CD14-positive monocyte (primary cell): ENCODE results near the gene SEC16A. TPM values are rescaled to one million over a fixed set of nuclear protein-coding genes. Genes with fewer than 3 reads are reported as not detected.

Experiments
- DNase-seq, 3 donors: peaks; one replicate each; pipeline ENCODE4 v3.0.0-alpha.2; 2011 to 2022
- H2AFZ ChIP-seq: 2 replicates; pipeline ENCODE4 v1.6.0; 2012; ENCODE audit warnings: mild to moderate bottlenecking, low read depth, low read length, inconsistent platforms; ENCODE audit not compliant: insufficient read depth, poor library complexity, severe bottlenecking
- H3K27ac ChIP-seq, 2 donors: 1 replicate in 1 of 2; 2 replicates in 1 of 2; pipeline ENCODE4 v1.5.1; 2012 to 2013; ENCODE audit warnings: low read length in 2 of 2, control low read depth in 1 of 2, inconsistent platforms in 1 of 2, low read depth in 1 of 2, mild to moderate bottlenecking in 1 of 2
- H3K27me3 ChIP-seq, 2 donors: one replicate each; pipeline versions ENCODE4 v1.6.0 to v1.6.1; 2011 to 2013; ENCODE audit warnings: low read length in 2 of 2; ENCODE audit not compliant: control insufficient read depth in 2 of 2, insufficient read depth in 2 of 2
- H3K36me3 ChIP-seq, 2 donors: replicated peaks in 1 of 2; 1 replicate in 1 of 2; 2 replicates in 1 of 2; pipeline versions ENCODE4 v1.5.1 to v1.6.1; 2012 to 2013; ENCODE audit warnings: low read length in 2 of 2, control low read depth in 1 of 2, inconsistent platforms in 1 of 2, mild to moderate bottlenecking in 1 of 2; ENCODE audit not compliant: insufficient read depth in 2 of 2, control insufficient read depth in 1 of 2
- H3K4me1 ChIP-seq, 2 donors: 1 replicate in 1 of 2; 2 replicates in 1 of 2; pipeline versions ENCODE4 v1.5.1 to v1.6.1; 2012 to 2013; ENCODE audit warnings: low read length in 2 of 2, control low read depth in 1 of 2, inconsistent platforms in 1 of 2, mild to moderate bottlenecking in 1 of 2, moderate library complexity in 1 of 2; ENCODE audit not compliant: insufficient read depth in 2 of 2, control insufficient read depth in 1 of 2
- H3K4me2 ChIP-seq: replicated peaks from 2 replicates; pipeline ENCODE3; 2012; ENCODE audit warnings: low read length, moderate library complexity, mild to moderate bottlenecking; ENCODE audit not compliant: poor library complexity, severe bottlenecking; ENCODE audit errors: extremely low read depth
- H3K4me3 ChIP-seq, 3 experiments: fragments of 200-600 bp in 1 of 3; sonication (generic) in 1 of 3; replicated peaks in 1 of 3; 1 replicate in 2 of 3; 2 replicates in 1 of 3; pipeline ENCODE4 v1.5.1; 2011 to 2013; ENCODE audit warnings: low read length in 3 of 3, mild to moderate bottlenecking in 3 of 3, control low read depth in 2 of 3, low read depth in 2 of 3, inconsistent platforms in 1 of 3, moderate library complexity in 1 of 3
- H3K79me2 ChIP-seq: 2 replicates; pipeline ENCODE4 v1.6.0; 2012; ENCODE audit warnings: mild to moderate bottlenecking, control low read depth, inconsistent platforms, low read length, moderate library complexity; ENCODE audit not compliant: insufficient read depth
- H3K9ac ChIP-seq: 2 replicates; pipeline ENCODE4 v1.6.0; 2017; ENCODE audit warnings: low read length, mild to moderate bottlenecking; ENCODE audit not compliant: insufficient read depth, poor library complexity, severe bottlenecking
- H3K9me3 ChIP-seq, 2 donors: replicated peaks in 1 of 2; 1 replicate in 1 of 2; 2 replicates in 1 of 2; pipeline versions ENCODE4 v1.5.1 to v1.6.1; 2012 to 2013; ENCODE audit warnings: low read length in 2 of 2, control low read depth in 1 of 2; ENCODE audit not compliant: control insufficient read depth in 1 of 2, insufficient read depth in 1 of 2
- H4K20me1 ChIP-seq: 2 replicates; pipeline ENCODE4 v1.6.0; 2012; ENCODE audit warnings: mild to moderate bottlenecking, low read length, control low read depth, moderate library complexity; ENCODE audit not compliant: insufficient read depth
- H3K27ac Mint-ChIP-seq, 7 donors: one replicate each; pipeline ENCODE4 v1.8.0; 2020; ENCODE audit warnings: mild to moderate bottlenecking in 7 of 7, mixed read lengths in 7 of 7, moderate library complexity in 6 of 7, inconsistent platforms in 2 of 7
- H3K27me3 Mint-ChIP-seq, 3 donors: one replicate each; pipeline ENCODE4 v1.8.0; 2021 to 2022; ENCODE audit warnings: low read depth in 3 of 3, mild to moderate bottlenecking in 3 of 3, mixed read lengths in 3 of 3, moderate library complexity in 3 of 3, inconsistent platforms in 1 of 3
- H3K36me3 Mint-ChIP-seq, 2 donors: one replicate each; pipeline ENCODE4 v1.8.0; 2020; ENCODE audit warnings: mixed read lengths in 2 of 2, inconsistent platforms in 1 of 2, mild to moderate bottlenecking in 1 of 2
- H3K4me1 Mint-ChIP-seq: one replicate; pipeline ENCODE4 v1.8.0; 2020; ENCODE audit warnings: mild to moderate bottlenecking, mixed read lengths
- H3K4me3 Mint-ChIP-seq, 2 donors: one replicate each; pipeline ENCODE4 v1.8.0; 2020; ENCODE audit warnings: mild to moderate bottlenecking in 2 of 2, mixed read lengths in 2 of 2, moderate library complexity in 1 of 2
- H3K9me3 Mint-ChIP-seq, 7 donors: one replicate each; pipeline ENCODE4 v1.8.0; 2020 to 2022; ENCODE audit warnings: mixed read lengths in 7 of 7, mild to moderate bottlenecking in 6 of 7, moderate library complexity in 6 of 7, inconsistent platforms in 2 of 7
- WGBS: methylation state at CpG from one replicate; pipeline ENCODE4 v1.1.5; 2013; ENCODE audit warnings: missing lambda C conversion rate; ENCODE audit not compliant: insufficient coverage; 5-methylcytosine and 5-hydroxymethylcytosine counted together
- intact Hi-C, 2 donors: fragments of 100-400 bp; cut with micrococcal nuclease; formaldehyde crosslinking; loops; one replicate each; pipeline versions ENCODE4 v1.15.0 to v1.15.1; 2023
- polyA plus RNA-seq, 3 donors: library from polyadenylated mRNA; depleted of rRNA in 1 of 3; unstranded in 2 of 3; stranded (reverse) in 1 of 3; fragments of 300-500 nt in 2 of 3; fragments of >200 nt in 1 of 3; fragmentation: Illumina TruSeq in 2 of 3; gene quantifications; 1 replicate in 2 of 3; 2 replicates in 1 of 3; pipeline ENCODE4 v1.2.3, GENCODE V29; 2012 to 2021
- TF ChIP-seq, protein P1 (sequence below): fragments of 200-600 bp; IDR thresholded peaks from one replicate; pipeline ENCODE4 v1.8.0; 2022; ENCODE audit warnings: antibody characterized with exemption, mild to moderate bottlenecking

The SEC16A gene
- polyA plus RNA-seq, 3 donors, result 11.1 to 36.8 (median 19.1) TPM

DNA sequence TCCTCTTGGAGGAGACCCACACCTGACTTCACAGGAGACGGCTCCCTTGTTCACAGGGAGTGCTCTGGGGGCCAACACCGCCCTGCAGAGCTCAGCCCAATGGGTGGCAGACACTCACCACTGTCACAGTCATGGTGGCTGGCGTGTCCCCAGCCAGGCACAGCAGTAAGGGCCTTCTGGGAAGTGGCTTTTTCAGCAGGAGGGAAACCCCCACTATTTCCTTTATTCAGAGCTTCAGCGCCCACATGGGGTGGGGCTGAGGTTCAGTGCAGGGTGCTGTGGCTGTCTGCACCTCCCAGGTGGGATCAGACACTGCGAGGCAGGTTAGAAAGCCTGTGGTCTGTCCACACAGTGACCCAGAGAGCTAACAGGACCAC is 79.3 kb downstream of the SEC16A start:
- no peak overlapping the region for H3K9ac ChIP-seq
- peaks cover 43 to 55% of the 10 kb centered on the region in 2 donors for H3K36me3 ChIP-seq
- no peak overlapping the region for H3K4me2 ChIP-seq
- 89% methylated on average over 3 of the region's 5 CpGs for WGBS
- peaks cover 11% of the 10 kb centered on the region for H3K79me2 ChIP-seq
- H3K4me3 Mint-ChIP-seq, result no peak overlapping the region
- DNase-seq, result no peak
- TF ChIP-seq, protein P1, sequence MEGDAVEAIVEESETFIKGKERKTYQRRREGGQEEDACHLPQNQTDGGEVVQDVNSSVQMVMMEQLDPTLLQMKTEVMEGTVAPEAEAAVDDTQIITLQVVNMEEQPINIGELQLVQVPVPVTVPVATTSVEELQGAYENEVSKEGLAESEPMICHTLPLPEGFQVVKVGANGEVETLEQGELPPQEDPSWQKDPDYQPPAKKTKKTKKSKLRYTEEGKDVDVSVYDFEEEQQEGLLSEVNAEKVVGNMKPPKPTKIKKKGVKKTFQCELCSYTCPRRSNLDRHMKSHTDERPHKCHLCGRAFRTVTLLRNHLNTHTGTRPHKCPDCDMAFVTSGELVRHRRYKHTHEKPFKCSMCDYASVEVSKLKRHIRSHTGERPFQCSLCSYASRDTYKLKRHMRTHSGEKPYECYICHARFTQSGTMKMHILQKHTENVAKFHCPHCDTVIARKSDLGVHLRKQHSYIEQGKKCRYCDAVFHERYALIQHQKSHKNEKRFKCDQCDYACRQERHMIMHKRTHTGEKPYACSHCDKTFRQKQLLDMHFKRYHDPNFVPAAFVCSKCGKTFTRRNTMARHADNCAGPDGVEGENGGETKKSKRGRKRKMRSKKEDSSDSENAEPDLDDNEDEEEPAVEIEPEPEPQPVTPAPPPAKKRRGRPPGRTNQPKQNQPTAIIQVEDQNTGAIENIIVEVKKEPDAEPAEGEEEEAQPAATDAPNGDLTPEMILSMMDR, result no peak
- H3K4me1 ChIP-seq, result peaks cover 16 to 22% of the 10 kb centered on the region in 2 donors
- H3K9me3 Mint-ChIP-seq, result peaks cover 0 to 2% (median 0%) of the 10 kb centered on the region in 7 donors
- no peak overlapping the region for H3K27ac ChIP-seq
- no peaks in the 10 kb centered on the region for H3K27me3 ChIP-seq
- H3K27me3 Mint-ChIP-seq, result peaks cover 0 to 4% (median 2%) of the 10 kb centered on the region in 3 donors
- intact Hi-C loops, result loop anchor here in 1 of 2 donors (5.0 kb wide), 1 partner anchor 41 kb away; the partner anchor contains the start of gene DNLZ
- no peak overlapping the region for H3K27ac Mint-ChIP-seq
- no peak overlapping the region for H2AFZ ChIP-seq
- H3K4me3 ChIP-seq, result no peak overlapping the region
- peaks cover 17% of the 10 kb centered on the region for H3K4me1 Mint-ChIP-seq
- H4K20me1 ChIP-seq, result peaks cover 10% of the 10 kb centered on the region
- no peaks in the 10 kb centered on the region for H3K9me3 ChIP-seq
- peaks cover 37 to 58% of the 10 kb centered on the region in 2 donors for H3K36me3 Mint-ChIP-seq

DNA sequence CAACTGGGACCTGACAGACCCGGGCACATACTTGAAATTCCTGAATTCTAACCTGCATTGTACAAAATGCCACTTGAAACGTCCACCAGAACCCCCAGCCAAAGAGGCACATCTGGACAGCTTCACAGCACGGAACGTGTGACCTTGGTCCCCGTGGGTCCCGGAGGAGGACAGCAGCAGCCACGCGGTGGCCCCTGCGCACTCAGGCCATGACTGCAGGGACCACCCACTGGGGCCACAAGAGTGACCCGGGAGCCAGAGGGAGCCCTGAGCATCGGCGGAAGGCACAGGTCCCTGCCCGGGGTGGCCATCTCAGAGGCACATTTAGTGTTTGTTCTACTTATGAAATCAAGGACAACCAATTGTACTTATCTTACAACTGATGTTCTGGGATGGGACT is 80.8 kb downstream of the SEC16A start:
- H3K9me3 Mint-ChIP-seq, result peaks cover 0 to 2% (median 0%) of the 10 kb centered on the region in 7 donors
- 97% methylated on average over 13 of the region's 13 CpGs for WGBS

More for the DNA sequence above, 80.8 kb downstream of the SEC16A start:
- Histone ChIP-seq H3K4me2 (no peak overlapping the region), H3K4me1 (peaks cover 17 to 23% of the 10 kb centered on the region in 2 donors), H3K9me3 (no peaks in the 10 kb centered on the region), H2AFZ (no peak overlapping the region), H3K4me3 (no peak overlapping the region), H3K79me2 (peaks cover 15% of the 10 kb centered on the region), H3K9ac (no peak overlapping the region), H3K27me3 (no peaks in the 10 kb centered on the region), H4K20me1 (peaks cover 14% of the 10 kb centered on the region), H3K27ac (no peak overlapping the region), H3K36me3 (peaks cover 37 to 47% of the 10 kb centered on the region in 2 donors)
- no peak overlapping the region for H3K4me3 Mint-ChIP-seq
- H3K4me1 Mint-ChIP-seq, result peaks cover 19% of the 10 kb centered on the region
- TF ChIP-seq, protein P1, result no peak
- intact Hi-C loops, result loop anchor here in 1 of 2 donors (5.0 kb wide), 1 partner anchor 40 kb away; the partner anchor contains the start of gene DNLZ
- H3K27me3 Mint-ChIP-seq, result peaks cover 0 to 4% (median 4%) of the 10 kb centered on the region in 3 donors
- peak overlapping the region in 1 of 7 donors; percentile 4 for H3K27ac Mint-ChIP-seq
- peaks cover 37 to 57% of the 10 kb centered on the region in 2 donors for H3K36me3 Mint-ChIP-seq
- DNase-seq, result no peak
